Osteocyte (in vitro differentiated cells): ENCODE data around the gene PARL. TPM values are rescaled to one million over a fixed set of nuclear protein-coding genes. Genes with fewer than 3 reads are reported as not detected.

Experiments used
- DNase-seq: peaks from one replicate; pipeline ENCODE4 v3.0.0; 2021; ENCODE audit warnings: mixed read lengths; ENCODE audit not compliant: unreplicated experiment; ENCODE audit errors: extremely low spot score
- H3K27ac Mint-ChIP-seq: one replicate; pipeline ENCODE4 v1.8.0; 2021; ENCODE audit warnings: mild to moderate bottlenecking, mixed read lengths; ENCODE audit not compliant: unreplicated experiment
- H3K27me3 Mint-ChIP-seq: one replicate; pipeline ENCODE4 v1.8.0; 2021; ENCODE audit warnings: mixed read lengths; ENCODE audit not compliant: unreplicated experiment
- H3K36me3 Mint-ChIP-seq: one replicate; pipeline ENCODE4 v1.8.0; 2021; ENCODE audit warnings: mixed read lengths; ENCODE audit not compliant: unreplicated experiment
- H3K4me1 Mint-ChIP-seq: one replicate; pipeline ENCODE4 v1.8.0; 2021; ENCODE audit warnings: mixed read lengths; ENCODE audit not compliant: unreplicated experiment
- H3K4me3 Mint-ChIP-seq: one replicate; pipeline ENCODE4 v1.8.0; 2021; ENCODE audit warnings: mild to moderate bottlenecking, moderate library complexity, mixed read lengths; ENCODE audit not compliant: unreplicated experiment
- H3K9me3 Mint-ChIP-seq: one replicate; pipeline ENCODE4 v1.8.0; 2021; ENCODE audit warnings: mixed read lengths; ENCODE audit not compliant: unreplicated experiment
- CTCF ChIP-seq: fragments of 200-600 bp; sonication (generic); IDR thresholded peaks from 2 replicates; pipeline ENCODE4 v1.5.0; 2021; ENCODE audit warnings: antibody characterized with exemption, mild to moderate bottlenecking, moderate library complexity
- total RNA-seq: library from RNA; stranded (reverse); gene quantifications from 2 replicates; pipeline ENCODE4 v1.2.1, GENCODE V29; 2021

PARL gene
- total RNA-seq, 1 donor from 2014 or later, result 45.5 TPM

DNA sequence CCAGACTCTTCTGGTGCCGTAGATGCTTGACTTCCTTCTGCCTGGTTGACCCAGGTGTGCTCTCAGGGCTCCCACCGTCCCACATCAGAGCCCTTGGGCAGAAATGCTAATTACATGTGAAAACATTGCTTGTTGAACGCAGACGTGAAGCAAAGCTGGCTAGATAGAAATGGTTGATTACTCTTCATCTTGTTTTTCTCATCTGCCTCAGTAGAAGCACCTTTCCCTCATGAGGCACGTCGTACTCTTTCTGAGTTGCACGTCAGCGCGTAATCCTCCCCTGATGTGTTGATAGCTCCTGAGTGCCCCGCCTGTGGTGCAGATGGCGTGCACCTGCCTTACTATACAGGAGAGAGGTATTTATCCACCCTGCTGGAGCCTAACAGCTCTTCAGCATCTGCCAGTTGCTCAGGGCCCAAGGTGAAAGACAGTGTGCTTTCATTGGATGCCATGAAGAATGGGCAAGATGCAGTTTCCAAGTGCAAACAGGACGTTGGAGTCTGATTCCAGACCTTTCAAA, 77.4 kb downstream of the PARL start:
- H3K36me3 Mint-ChIP-seq, result peaks cover 65% of the 10 kb centered on the region
- no peaks in the 10 kb centered on the region for H3K9me3 Mint-ChIP-seq
- no peak overlapping the region for H3K4me3 Mint-ChIP-seq
- no peak overlapping the region for H3K27ac Mint-ChIP-seq
- no peak for TF ChIP-seq CTCF
- no peaks in the 10 kb centered on the region for H3K4me1 Mint-ChIP-seq
- DNase-seq, result no peak
- H3K27me3 Mint-ChIP-seq, result no peaks in the 10 kb centered on the region

DNA sequence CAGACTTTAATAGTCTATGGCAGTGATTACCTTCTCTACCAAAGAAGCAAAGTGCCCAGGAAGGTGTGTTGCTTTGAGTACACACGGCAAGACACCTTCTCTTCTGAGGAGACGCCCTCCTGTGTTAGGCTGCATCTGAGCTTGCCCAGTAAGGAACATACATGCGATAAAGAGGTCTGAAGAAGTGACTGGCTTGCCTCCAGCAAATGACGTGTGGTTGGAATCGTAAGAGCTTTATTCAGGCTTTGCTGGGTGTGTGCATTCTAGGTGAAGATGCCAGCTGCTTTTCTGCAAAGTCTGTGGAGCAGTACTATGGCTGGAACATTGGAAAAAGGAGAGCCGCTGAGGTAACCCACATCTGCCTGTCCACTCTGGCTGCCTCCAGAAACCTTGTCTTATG, 81.7 kb downstream of the PARL start:
- Mint-ChIP-seq H3K4me1 (no peaks in the 10 kb centered on the region), H3K27me3 (no peaks in the 10 kb centered on the region), H3K27ac (no peak overlapping the region), H3K4me3 (no peak overlapping the region), H3K9me3 (no peaks in the 10 kb centered on the region), H3K36me3 (peaks cover 66% of the 10 kb centered on the region)
- DNase-seq, result no peak
- TF ChIP-seq CTCF, result no peak

DNA sequence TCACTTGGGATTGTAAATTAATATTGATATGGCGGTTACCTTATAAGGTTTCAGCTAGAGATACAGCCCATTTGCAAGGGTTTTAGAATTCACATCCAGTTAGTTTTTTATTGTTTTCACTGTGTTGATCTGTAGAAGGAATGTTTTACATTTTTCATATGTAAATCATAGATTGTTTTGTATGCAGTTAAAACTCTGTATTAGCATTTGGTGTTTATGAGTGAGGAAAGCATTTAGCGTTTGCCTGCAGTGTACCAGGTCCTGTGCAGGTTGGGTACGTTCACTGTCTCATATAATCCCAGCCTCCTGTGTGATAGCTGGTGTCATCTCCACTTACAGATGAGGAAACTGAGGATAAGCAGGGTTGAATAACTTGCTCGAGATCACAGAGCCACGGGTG, 83.1 kb downstream of the PARL start:
- TF ChIP-seq CTCF, result no peak
- Mint-ChIP-seq H3K27ac (no peak overlapping the region), H3K36me3 (peaks cover 58% of the 10 kb centered on the region), H3K4me1 (no peaks in the 10 kb centered on the region), H3K27me3 (no peaks in the 10 kb centered on the region), H3K4me3 (no peak overlapping the region), H3K9me3 (no peaks in the 10 kb centered on the region)
- DNase-seq, result no peak

DNA sequence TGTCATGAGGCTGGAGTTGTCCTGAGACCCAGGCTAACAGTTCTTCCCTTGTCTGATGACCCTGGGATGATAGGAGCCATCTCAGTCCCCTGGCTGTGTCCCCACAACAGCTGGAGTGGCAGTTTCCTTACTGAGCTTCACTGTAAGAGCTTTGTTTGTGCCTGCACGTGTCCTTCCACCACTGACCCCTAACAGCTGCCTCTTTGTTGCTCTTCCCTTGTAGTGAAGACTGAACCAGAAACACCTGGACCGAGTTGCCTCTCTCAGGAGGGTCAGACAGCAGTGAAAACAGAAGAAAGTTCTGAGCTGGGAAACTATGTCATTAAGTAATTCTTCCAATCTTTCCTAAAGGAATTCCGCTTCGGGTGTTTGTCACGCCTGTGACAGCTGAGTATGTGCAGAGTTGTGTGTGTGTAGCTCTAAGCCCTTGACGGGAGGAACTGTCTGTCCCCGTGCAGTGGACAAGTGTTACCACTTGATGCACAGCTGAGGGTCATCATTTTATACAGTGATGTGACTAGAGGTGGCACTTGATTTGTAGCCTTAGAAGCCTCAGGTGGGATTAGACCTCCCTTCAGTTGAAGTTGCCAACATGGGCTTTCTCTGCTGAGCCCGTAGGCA, 84.3 kb downstream of the PARL start:
- H3K27me3 Mint-ChIP-seq, result no peaks in the 10 kb centered on the region
- H3K9me3 Mint-ChIP-seq, result no peaks in the 10 kb centered on the region
- H3K27ac Mint-ChIP-seq, result no peak overlapping the region
- H3K4me3 Mint-ChIP-seq, result no peak overlapping the region
- no peak for TF ChIP-seq CTCF
- H3K4me1 Mint-ChIP-seq, result no peaks in the 10 kb centered on the region
- DNase-seq, result no peak
- peaks cover 51% of the 10 kb centered on the region for H3K36me3 Mint-ChIP-seq

DNA sequence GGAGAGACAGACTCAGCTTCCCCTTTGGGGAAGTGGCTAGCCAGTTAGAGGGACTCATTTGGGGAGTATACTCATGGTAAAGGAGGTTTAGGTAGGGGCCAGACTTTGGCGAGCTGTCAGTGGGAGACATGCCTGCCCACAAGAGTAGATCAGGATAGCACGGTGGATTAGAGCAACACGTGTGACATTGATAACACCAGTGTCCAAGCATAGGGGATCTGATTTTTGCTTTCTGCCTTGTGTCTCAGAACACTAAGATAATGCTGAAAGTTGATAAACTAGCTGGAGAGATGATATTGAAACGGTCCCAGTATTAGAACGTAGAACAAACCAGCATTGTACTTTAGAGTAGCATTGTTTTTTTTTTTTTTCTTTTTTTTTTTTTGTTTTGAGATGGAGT, 85.2 kb downstream of the PARL start:
- no peaks in the 10 kb centered on the region for H3K27me3 Mint-ChIP-seq
- H3K36me3 Mint-ChIP-seq, result peaks cover 48% of the 10 kb centered on the region
- no peaks in the 10 kb centered on the region for H3K9me3 Mint-ChIP-seq
- no peak for TF ChIP-seq CTCF
- no peaks in the 10 kb centered on the region for H3K4me1 Mint-ChIP-seq
- DNase-seq, result no peak
- no peak overlapping the region for H3K4me3 Mint-ChIP-seq
- no peak overlapping the region for H3K27ac Mint-ChIP-seq
